Smooth muscle cell (in vitro differentiated cells): ENCODE results near the gene GPC3. TPM values are rescaled to one million over a fixed set of nuclear protein-coding genes. Genes with fewer than 3 reads are reported as not detected.

Experiments used
- DNase-seq: peaks from one replicate; lab custom pipeline; 2025; ENCODE audit not compliant: unreplicated experiment; lab: John Stamatoyannopoulos, UW
- H2AFZ ChIP-seq: fragments of 200-600 bp; sonication (generic); 2 replicates; pipeline ENCODE4 v1.6.0; 2016; ENCODE audit warnings: antibody characterized with exemption, low read depth, mild to moderate bottlenecking
- H3F3A ChIP-seq: fragments of 200-600 bp; sonication (generic); 2 replicates; pipeline ENCODE4 v1.6.0; 2017; ENCODE audit warnings: antibody characterized with exemption, low read depth
- H3K27ac ChIP-seq: fragments of 200-600 bp; sonication (generic); 2 replicates; pipeline ENCODE4 v1.5.1; 2016; ENCODE audit warnings: low read depth, mild to moderate bottlenecking
- H3K27me3 ChIP-seq: fragments of 200-600 bp; sonication (generic); 2 replicates; pipeline ENCODE4 v1.6.1; 2016; ENCODE audit warnings: low read depth, mild to moderate bottlenecking
- H3K36me3 ChIP-seq: fragments of 200-600 bp; sonication (generic); 2 replicates; pipeline ENCODE4 v1.5.1; 2016; ENCODE audit warnings: low read depth
- H3K4me1 ChIP-seq: fragments of 200-600 bp; sonication (generic); 2 replicates; pipeline ENCODE4 v1.5.1; 2016; ENCODE audit warnings: low read depth
- H3K4me2 ChIP-seq: fragments of 200-600 bp; sonication (generic); 2 replicates; pipeline ENCODE4 v1.6.0; 2016; ENCODE audit warnings: mild to moderate bottlenecking
- H3K4me3 ChIP-seq: fragments of 200-600 bp; sonication (generic); 2 replicates; pipeline ENCODE4 v1.5.1; 2016; ENCODE audit warnings: mild to moderate bottlenecking
- H3K79me2 ChIP-seq: fragments of 200-600 bp; sonication (generic); 2 replicates; pipeline ENCODE4 v1.6.0; 2016; ENCODE audit warnings: low read depth, mild to moderate bottlenecking
- H3K9ac ChIP-seq: fragments of 200-600 bp; sonication (generic); 2 replicates; pipeline ENCODE4 v1.6.0; 2016; ENCODE audit warnings: low read depth
- H3K9me3 ChIP-seq: fragments of 200-600 bp; sonication (generic); replicated peaks from 2 replicates; pipeline ENCODE4 v1.5.1; 2016; ENCODE audit warnings: low read depth
- H4K20me1 ChIP-seq: fragments of 200-600 bp; sonication (generic); 2 replicates; pipeline ENCODE4 v1.6.0; 2016; ENCODE audit warnings: low read depth
- WGBS: methylation state at CpG from one replicate; pipeline ENCODE4 v1.1.7; 2016; ENCODE audit warnings: low lambda C conversion rate; 5-methylcytosine and 5-hydroxymethylcytosine counted together
- polyA plus RNA-seq: library from polyadenylated mRNA; unstranded; fragments of >200 nt; fragmentation: Nextera tagmentation; extraction: Ambion mirVana; gene quantifications from 2 replicates; pipeline ENCODE4 v1.2.1, GENCODE V29; 2016
- total RNA-seq: library from RNA; depleted of rRNA; stranded (reverse); fragments of >200 nt; gene quantifications from 2 replicates; pipeline ENCODE4 v1.2.3, GENCODE V29; 2014
- TF ChIP-seq, protein P1 (sequence below): fragments of 200-600 bp; sonication (generic); IDR thresholded peaks from 2 replicates; pipeline ENCODE4 v1.5.1; 2017; ENCODE audit warnings: borderline replicate concordance, mild to moderate bottlenecking, antibody characterized with exemption; ENCODE audit not compliant: insufficient read depth, poor library complexity, severe bottlenecking

The GPC3 gene
- total and polyA plus RNA-seq, 2 experiments from 2014 or later, result 120 to 191 TPM

DNA sequence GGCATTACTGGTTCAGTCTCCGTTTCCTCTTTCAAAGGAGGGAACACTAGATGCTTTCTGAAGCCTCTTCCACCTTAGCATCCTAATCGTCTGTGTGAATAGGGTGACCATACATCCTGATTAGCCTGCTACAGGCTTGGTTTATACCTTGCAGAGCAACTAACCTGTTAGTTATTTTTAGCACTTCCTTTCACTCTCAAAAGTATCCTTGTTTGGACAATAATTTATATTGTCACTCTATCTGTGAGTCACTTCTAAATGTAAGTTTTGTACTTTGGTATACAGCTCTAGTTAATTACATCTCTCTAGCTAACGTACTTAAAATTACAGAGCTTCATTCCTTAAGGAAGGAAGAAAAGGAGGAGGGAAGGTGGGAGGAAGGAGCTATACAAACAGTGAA, 174.5 kb downstream of the GPC3 start:
- no peaks in the 10 kb centered on the region for H3F3A ChIP-seq
- H3K9me3 ChIP-seq, result no peaks in the 10 kb centered on the region
- peaks cover 5% of the 10 kb centered on the region for H3K4me1 ChIP-seq
- no peak overlapping the region for H3K27ac ChIP-seq
- no peaks in the 10 kb centered on the region for H3K79me2 ChIP-seq
- no peak for DNase-seq
- H3K4me2 ChIP-seq, result no peak overlapping the region
- no peaks in the 10 kb centered on the region for H4K20me1 ChIP-seq
- no peak overlapping the region for H2AFZ ChIP-seq
- no peak overlapping the region for H3K4me3 ChIP-seq
- TF ChIP-seq, protein P1, sequence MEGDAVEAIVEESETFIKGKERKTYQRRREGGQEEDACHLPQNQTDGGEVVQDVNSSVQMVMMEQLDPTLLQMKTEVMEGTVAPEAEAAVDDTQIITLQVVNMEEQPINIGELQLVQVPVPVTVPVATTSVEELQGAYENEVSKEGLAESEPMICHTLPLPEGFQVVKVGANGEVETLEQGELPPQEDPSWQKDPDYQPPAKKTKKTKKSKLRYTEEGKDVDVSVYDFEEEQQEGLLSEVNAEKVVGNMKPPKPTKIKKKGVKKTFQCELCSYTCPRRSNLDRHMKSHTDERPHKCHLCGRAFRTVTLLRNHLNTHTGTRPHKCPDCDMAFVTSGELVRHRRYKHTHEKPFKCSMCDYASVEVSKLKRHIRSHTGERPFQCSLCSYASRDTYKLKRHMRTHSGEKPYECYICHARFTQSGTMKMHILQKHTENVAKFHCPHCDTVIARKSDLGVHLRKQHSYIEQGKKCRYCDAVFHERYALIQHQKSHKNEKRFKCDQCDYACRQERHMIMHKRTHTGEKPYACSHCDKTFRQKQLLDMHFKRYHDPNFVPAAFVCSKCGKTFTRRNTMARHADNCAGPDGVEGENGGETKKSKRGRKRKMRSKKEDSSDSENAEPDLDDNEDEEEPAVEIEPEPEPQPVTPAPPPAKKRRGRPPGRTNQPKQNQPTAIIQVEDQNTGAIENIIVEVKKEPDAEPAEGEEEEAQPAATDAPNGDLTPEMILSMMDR, result no peak
- WGBS, result 75% methylated on average over 3 of the region's 3 CpGs
- no peak overlapping the region for H3K9ac ChIP-seq
- no peaks in the 10 kb centered on the region for H3K27me3 ChIP-seq
- H3K36me3 ChIP-seq, result no peaks in the 10 kb centered on the region

DNA sequence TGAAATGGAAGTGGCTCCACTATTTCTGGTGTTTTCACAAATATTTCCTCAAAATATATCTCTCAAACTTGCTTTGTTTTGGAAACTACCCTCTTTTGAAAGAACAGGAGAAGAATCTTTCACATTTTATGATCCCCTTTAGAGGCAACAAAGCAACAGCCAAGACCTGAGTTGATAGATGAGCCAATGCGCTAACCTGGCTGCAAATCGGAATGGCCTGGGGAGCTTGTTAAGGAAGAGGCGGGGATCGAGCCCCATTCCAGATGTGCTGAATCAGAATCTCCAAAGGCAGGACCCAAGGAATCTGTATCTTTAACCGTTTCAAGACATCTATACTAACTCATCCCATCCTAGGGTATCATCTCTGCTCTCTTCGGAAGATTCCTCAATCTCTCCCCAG, 181.3 kb downstream of the GPC3 start:
- Histone ChIP-seq H2AFZ (no peak overlapping the region), H3K27me3 (no peaks in the 10 kb centered on the region), H3K27ac (no peak overlapping the region), H4K20me1 (no peaks in the 10 kb centered on the region), H3K4me2 (no peak overlapping the region), H3F3A (no peaks in the 10 kb centered on the region), H3K36me3 (no peaks in the 10 kb centered on the region), H3K4me3 (no peak overlapping the region), H3K9me3 (no peaks in the 10 kb centered on the region), H3K9ac (no peak overlapping the region), H3K4me1 (no peaks in the 10 kb centered on the region), H3K79me2 (no peaks in the 10 kb centered on the region)
- no peak for DNase-seq
- 90% methylated on average over 6 of the region's 6 CpGs for WGBS
- TF ChIP-seq, protein P1, result no peak

GRCh38 chrX:133796282-133796681, 189.1 kb downstream of the GPC3 start:
- Histone ChIP-seq H3K9ac (no peak overlapping the region), H4K20me1 (no peaks in the 10 kb centered on the region), H3K36me3 (no peaks in the 10 kb centered on the region), H3K4me3 (no peak overlapping the region), H3K27me3 (no peaks in the 10 kb centered on the region), H3F3A (no peaks in the 10 kb centered on the region), H3K9me3 (no peaks in the 10 kb centered on the region), H3K4me1 (peaks cover 13% of the 10 kb centered on the region), H3K27ac (no peak overlapping the region), H3K79me2 (no peaks in the 10 kb centered on the region), H2AFZ (no peak overlapping the region), H3K4me2 (no peak overlapping the region)
- DNase-seq, result no peak
- TF ChIP-seq, protein P1, result no peak

DNA sequence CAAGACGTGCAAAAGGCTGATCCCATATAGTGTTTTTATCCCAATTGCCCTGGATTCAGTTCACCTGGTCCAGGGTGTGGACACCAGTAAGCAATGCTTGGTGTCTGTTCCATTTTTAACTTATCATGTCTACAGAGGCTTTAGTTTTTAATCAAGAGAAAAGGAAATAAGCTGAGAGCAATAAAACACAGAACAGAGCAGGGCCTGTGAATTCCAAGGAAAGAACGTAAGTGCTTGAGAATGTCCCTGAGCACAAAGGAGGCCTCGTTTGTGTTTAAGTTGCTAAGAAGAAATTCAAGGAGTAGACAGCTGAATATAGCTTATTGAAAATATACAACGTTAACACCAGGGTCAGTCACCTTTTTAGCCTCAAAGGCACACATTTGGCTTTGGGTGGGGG, 191.3 kb downstream of the GPC3 start:
- Histone ChIP-seq H3K4me3 (no peak overlapping the region), H3K27ac (peak overlapping the region; percentile 87), H3K4me1 (peaks cover 13% of the 10 kb centered on the region), H3K4me2 (peak overlapping the region; percentile 68), H3K79me2 (no peaks in the 10 kb centered on the region), H3K9me3 (no peaks in the 10 kb centered on the region), H3F3A (no peaks in the 10 kb centered on the region), H4K20me1 (no peaks in the 10 kb centered on the region), H2AFZ (no peak overlapping the region), H3K27me3 (no peaks in the 10 kb centered on the region), H3K9ac (peak overlapping the region; percentile 64), H3K36me3 (no peaks in the 10 kb centered on the region)
- 30% methylated on average over 4 of the region's 4 CpGs for WGBS
- no peak for DNase-seq
- TF ChIP-seq, protein P1, result no peak
